Effector memory CD8-positive, alpha-beta T cell (primary cell): ENCODE data around the gene FOXK1.
"Not testable (repeated sequence)": the region's sequence is repeated elsewhere in the genome, so short reads cannot be mapped to it uniquely, and the experiment has no call there.

Experiments
- ATAC-seq: fragments of 150-1000 bp; cut with Tn5 transposase; replicated peaks from 2 replicates; pipeline ENCODE4 v1.10.0; 2021; ENCODE audit warnings: mild to moderate bottlenecking, moderate library complexity
- DNase-seq, 3 experiments: peaks; one replicate each; pipeline ENCODE4 v3.0.0; 2021
- H3K27ac Mint-ChIP-seq, 2 donors: one replicate each; pipeline ENCODE4 v1.8.0; 2022; ENCODE audit warnings: mild to moderate bottlenecking in 2 of 2, mixed read lengths in 2 of 2, moderate library complexity in 2 of 2
- H3K27me3 Mint-ChIP-seq, 2 donors: one replicate each; pipeline ENCODE4 v1.8.0; 2022; ENCODE audit warnings: mixed read lengths in 2 of 2
- H3K36me3 Mint-ChIP-seq: one replicate; pipeline ENCODE4 v1.8.0; 2022; ENCODE audit warnings: mild to moderate bottlenecking, moderate library complexity, mixed read lengths; ENCODE audit not compliant: insufficient read depth
- H3K4me1 Mint-ChIP-seq, 2 donors: one replicate each; pipeline ENCODE4 v1.8.0; 2022; ENCODE audit warnings: low read depth in 2 of 2, mixed read lengths in 2 of 2
- H3K4me3 Mint-ChIP-seq, 2 donors: one replicate each; pipeline ENCODE4 v1.8.0; 2022; ENCODE audit warnings: mild to moderate bottlenecking in 2 of 2, mixed read lengths in 2 of 2, moderate library complexity in 2 of 2
- H3K9me3 Mint-ChIP-seq, 2 donors: one replicate each; pipeline ENCODE4 v1.8.0; 2022; ENCODE audit warnings: mixed read lengths in 2 of 2

The FOXK1 gene

DNA sequence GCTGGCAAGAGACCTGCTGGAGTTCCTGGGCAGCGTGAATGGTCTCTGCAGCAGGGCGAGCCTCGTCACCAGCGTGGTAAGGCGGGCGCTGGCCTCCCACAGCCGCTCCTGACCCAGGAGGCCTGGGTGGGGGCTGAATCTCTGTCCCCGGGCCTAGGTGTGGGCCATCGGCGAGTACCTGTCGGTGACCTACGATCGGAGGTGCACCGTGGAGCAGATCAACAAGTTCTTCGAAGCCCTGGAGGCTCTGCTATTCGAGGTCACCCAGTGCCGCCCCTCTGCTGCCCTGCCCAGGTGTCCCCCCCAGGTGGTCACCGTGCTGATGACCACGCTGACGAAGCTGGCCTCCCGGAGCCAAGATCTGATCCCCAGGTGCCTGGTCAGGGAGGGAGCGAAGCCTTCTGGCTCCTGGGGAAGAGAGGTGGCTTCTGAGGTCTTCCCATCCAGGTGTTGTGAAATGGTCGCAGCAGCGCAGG lies 108.5 kb downstream of the FOXK1 start:
- H3K4me3 Mint-ChIP-seq, result no peak overlapping the region
- peaks cover 5 to 10% of the 10 kb centered on the region in 2 donors for H3K4me1 Mint-ChIP-seq
- peaks cover 38% of the 10 kb centered on the region for H3K36me3 Mint-ChIP-seq
- DNase-seq, result no peak
- no peaks in the 10 kb centered on the region for H3K27me3 Mint-ChIP-seq
- no peak for ATAC-seq
- H3K27ac Mint-ChIP-seq, result peak overlapping the region; percentile 9 to 49
- H3K9me3 Mint-ChIP-seq, result no peaks in the 10 kb centered on the region

DNA sequence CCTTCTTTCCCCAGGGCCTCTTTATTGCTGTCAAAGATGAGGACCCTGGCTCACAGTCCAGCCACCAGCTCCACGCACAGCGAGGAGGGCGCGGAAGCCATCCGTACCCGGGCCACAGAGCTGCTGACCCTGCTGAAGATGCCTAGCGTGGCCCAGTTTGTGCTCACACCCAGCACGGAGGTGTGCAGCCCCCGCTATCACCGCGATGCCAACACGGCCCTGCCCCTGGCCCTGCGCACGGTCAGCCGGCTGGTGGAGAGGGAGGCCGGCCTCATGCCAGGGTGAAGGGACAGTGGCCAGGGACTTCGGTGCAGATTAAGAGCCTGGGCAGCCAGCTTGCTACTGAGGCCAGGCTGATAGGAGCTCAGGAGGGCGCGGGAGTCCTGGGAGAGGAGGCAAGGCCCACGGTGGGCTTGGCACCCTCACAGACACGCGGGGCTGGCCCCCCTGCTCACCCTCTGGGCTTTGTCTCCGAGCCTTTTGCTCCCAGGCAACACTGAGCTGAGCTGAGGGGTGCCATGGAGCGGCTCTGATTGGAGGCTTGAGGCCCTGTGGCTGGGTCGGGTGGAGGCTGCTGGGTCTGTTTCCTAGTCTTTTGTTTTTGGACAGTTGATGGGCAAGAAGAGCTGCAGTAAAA lies 109.1 kb downstream of the FOXK1 start:
- H3K4me3 Mint-ChIP-seq, result peak overlapping the region; percentile 18 to 55
- H3K9me3 Mint-ChIP-seq, result no peaks in the 10 kb centered on the region
- DNase-seq, result no peak
- peak overlapping the region in 1 of 2 donors; percentile 49 for H3K27ac Mint-ChIP-seq
- H3K4me1 Mint-ChIP-seq, result peaks cover 5 to 10% of the 10 kb centered on the region in 2 donors
- H3K27me3 Mint-ChIP-seq, result no peaks in the 10 kb centered on the region
- no peak for ATAC-seq
- H3K36me3 Mint-ChIP-seq, result peaks cover 31% of the 10 kb centered on the region

DNA sequence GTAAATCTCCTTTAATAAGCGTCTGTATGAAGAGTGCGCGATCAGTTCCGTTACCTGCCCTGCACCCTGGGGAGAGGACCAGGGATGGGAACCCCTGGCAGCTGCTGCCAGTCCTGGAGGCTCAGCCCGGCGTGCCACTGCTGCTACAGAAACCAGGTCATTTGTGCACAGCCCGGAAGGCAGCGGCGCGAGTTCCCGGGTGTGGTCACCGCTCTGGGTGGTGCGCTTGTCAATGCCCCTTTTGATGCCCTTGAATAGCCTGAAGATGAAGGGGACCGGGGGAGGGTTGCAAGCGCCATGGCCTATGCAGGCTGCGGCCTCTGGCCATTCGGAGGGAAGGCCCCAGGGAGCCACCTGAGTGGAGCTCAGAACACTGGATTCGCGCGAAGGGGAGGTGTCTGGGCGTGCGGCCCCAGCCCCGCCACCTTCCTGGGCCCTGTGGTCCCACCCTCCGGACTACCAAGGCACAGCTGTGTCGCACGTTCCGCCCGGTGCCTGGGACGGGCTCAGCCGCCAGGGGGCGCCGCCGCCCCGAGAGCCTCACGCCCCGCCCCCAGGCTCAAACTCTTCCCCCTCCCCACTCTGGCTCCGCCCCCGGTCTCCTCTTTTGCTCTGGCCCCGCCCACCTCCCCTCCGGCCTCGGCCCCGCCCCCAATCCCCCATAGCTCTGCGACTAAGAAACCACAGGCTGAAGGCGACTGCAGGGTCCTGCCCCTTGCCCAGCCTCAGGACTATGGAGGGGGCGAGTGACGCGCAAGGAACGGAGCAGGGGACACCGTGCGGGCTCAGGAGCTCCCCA lies 109.8 kb downstream of the FOXK1 start:
- Mint-ChIP-seq H3K4me3 (peak overlapping the region; percentile 18 to 55), H3K27ac (peak overlapping the region in 1 of 2 donors; percentile 49), H3K36me3 (peaks cover 28% of the 10 kb centered on the region), H3K9me3 (no peaks in the 10 kb centered on the region), H3K27me3 (no peaks in the 10 kb centered on the region), H3K4me1 (peaks cover 5 to 10% of the 10 kb centered on the region in 2 donors)
- ATAC-seq (peak; percentile 83), DNase-seq (peak; percentile 65 to 80 (median 76))

DNA sequence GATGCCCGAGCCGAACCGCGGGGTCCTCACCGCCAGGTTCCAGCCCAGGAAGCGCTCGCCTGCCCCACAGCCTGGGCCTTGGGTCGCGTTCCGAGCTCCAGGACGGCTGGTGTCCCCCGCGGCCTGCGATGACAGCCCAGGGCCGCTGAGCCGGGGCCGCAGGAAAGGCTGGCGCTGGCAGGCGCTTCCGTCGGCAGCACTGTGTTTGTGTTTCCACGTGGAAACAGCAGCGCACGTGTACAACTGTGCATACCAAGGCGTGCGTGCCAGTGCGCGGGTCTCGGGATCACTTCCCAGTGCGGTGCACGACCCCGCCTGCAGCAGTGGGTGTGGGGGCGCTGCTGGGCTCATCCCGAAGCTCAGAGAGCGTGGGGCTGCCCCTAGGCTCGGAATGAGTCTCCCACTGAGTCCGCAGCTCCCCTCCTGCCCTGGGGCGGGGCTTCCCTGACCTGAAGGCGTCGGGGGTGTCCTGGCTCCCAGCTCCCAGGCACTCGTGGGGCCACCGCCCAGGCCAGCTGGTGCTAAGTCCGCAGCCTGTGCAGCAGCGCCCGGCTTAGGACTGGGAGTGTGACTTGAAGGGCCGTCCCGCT lies 110.5 kb downstream of the FOXK1 start:
- peak overlapping the region in 1 of 2 donors; percentile 55 for H3K4me3 Mint-ChIP-seq
- DNase-seq (no peak), ATAC-seq (no peak)
- H3K36me3 Mint-ChIP-seq, result peaks cover 32% of the 10 kb centered on the region
- H3K4me1 Mint-ChIP-seq, result peaks cover 5 to 10% of the 10 kb centered on the region in 2 donors
- no peaks in the 10 kb centered on the region for H3K27me3 Mint-ChIP-seq
- H3K27ac Mint-ChIP-seq, result no peak overlapping the region
- no peaks in the 10 kb centered on the region for H3K9me3 Mint-ChIP-seq

DNA sequence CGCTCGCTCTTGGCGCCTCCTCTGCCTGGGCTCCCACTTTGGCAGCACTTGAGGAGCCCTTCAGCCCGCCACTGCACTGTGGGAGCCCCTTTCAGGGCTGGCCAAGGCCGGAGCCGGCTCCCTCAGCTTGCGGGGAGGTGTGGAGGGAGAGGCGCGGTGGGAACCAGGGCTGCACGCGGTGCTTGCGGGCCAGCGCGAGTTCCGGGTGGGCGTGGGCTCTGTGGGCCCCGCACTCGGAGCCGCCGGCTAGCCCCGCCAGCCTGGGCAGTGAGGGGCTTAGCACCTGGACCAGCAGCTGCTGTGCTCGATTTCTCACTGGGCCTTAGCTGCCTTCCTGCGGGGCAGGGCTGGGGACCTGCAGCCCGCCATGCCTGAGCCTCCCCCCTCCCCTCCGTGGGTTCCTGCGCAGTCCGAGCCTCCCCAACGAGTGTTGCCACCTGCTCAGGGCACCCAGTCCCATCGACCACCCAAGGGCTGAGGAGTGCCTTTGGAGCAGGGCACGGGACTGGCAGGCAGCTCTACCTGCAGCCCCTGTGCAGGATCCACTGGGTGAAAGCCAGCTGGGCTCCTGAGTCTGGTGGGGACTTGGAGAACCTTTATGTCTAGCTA lies 111.4 kb downstream of the FOXK1 start:
- Mint-ChIP-seq H3K36me3 (peaks cover 27% of the 10 kb centered on the region), H3K4me1 (peaks cover 5 to 10% of the 10 kb centered on the region in 2 donors)
- H3K4me3 Mint-ChIP-seq, H3K9me3 Mint-ChIP-seq, ATAC-seq, DNase-seq, H3K27me3 Mint-ChIP-seq, H3K27ac Mint-ChIP-seq: not testable (repeated sequence)

DNA sequence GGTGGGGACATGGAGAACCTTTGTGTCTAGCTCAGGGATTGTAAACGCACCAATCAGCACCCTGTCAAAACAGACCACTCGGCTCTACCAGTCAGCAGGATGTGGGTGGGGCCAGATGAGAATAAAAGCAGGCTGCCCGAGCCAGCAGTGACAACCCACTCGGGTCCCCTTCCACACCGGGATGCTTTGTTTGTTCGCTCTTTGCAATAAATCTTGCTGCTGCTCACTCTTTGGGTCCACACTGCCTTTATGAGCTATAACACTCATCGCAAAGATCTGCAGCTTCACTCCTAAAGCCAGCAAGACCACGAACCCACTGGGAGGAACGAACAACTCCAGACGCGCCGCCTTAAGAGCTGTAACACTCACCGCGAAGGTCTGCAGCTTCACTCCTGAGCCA lies 112.1 kb downstream of the FOXK1 start:
- not testable (repeated sequence) for H3K9me3 Mint-ChIP-seq, DNase-seq, ATAC-seq, H3K27me3 Mint-ChIP-seq
- peaks cover 5 to 10% of the 10 kb centered on the region in 2 donors for H3K4me1 Mint-ChIP-seq
- H3K36me3 Mint-ChIP-seq, result peaks cover 23% of the 10 kb centered on the region
- H3K4me3 Mint-ChIP-seq, result peak overlapping the region in 1 of 2 donors; percentile 34
- H3K27ac Mint-ChIP-seq, result peak overlapping the region in 1 of 2 donors; percentile 38

DNA sequence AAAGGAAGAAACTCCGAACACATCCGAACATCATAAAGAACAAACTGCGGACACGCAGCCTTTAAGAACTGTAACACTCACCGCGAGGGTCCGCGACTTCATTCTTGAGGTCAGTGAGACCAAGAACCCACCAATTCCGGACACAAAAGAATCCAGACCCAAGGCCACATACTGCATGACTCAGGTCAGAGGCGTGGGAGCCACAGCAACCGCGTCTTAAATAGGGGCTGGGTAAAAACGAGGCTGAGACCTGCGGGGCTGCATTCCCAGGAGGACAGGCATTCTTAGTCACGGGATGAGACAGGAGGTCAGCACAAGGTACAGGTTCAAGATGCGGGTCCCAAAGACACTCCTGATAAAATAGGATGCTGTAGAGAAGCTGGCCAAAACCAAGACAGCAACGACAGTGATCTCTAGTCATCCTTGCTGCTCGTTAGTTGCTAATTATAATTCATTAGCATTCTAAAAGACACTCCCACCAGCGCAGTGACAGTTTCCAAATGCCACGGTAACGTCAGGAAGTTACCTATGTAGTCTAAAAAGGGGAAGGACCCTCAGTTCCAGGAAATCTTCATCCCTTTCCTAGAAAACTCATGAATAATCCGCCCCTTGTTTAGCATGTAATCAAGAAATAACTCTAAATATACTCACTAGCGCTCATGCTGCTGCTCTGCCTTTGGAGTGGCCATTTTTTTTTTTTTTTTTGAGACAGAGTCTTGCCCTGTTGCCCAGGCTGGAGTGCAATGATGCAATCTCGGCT lies 112.7 kb downstream of the FOXK1 start:
- Mint-ChIP-seq H3K4me3 (peak overlapping the region in 1 of 2 donors; percentile 34), H3K27me3 (no peaks in the 10 kb centered on the region), H3K36me3 (peaks cover 21% of the 10 kb centered on the region), H3K27ac (peak overlapping the region in 1 of 2 donors; percentile 38), H3K9me3 (no peaks in the 10 kb centered on the region), H3K4me1 (peaks cover 5 to 10% of the 10 kb centered on the region in 2 donors)
- DNase-seq (no peak), ATAC-seq (no peak)

DNA sequence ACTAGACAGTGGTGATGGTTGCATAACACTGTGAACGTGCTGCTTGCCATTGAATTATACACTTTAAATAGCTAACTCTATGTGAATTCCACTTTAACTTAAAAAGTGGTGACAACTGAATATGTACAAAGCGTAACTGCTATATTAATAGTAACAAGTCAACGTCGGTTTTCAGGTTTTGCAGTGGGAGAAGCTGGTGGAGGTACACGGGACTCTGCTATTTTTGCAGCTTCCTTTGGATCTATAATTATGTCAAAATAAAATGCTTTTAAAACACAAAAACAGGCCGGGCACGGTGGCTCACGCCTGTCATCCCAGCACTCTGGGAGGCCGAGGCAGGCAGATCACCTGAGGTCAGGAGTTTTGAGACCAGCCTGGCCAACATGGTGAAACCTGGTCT lies 114.4 kb downstream of the FOXK1 start:
- H3K27ac Mint-ChIP-seq, result no peak overlapping the region
- no peaks in the 10 kb centered on the region for H3K27me3 Mint-ChIP-seq
- H3K9me3 Mint-ChIP-seq, result no peaks in the 10 kb centered on the region
- ATAC-seq (no peak), DNase-seq (no peak)
- H3K36me3 Mint-ChIP-seq, result peaks cover 11% of the 10 kb centered on the region
- H3K4me1 Mint-ChIP-seq, result peaks cover 3 to 5% of the 10 kb centered on the region in 2 donors
- H3K4me3 Mint-ChIP-seq, result no peak overlapping the region

DNA sequence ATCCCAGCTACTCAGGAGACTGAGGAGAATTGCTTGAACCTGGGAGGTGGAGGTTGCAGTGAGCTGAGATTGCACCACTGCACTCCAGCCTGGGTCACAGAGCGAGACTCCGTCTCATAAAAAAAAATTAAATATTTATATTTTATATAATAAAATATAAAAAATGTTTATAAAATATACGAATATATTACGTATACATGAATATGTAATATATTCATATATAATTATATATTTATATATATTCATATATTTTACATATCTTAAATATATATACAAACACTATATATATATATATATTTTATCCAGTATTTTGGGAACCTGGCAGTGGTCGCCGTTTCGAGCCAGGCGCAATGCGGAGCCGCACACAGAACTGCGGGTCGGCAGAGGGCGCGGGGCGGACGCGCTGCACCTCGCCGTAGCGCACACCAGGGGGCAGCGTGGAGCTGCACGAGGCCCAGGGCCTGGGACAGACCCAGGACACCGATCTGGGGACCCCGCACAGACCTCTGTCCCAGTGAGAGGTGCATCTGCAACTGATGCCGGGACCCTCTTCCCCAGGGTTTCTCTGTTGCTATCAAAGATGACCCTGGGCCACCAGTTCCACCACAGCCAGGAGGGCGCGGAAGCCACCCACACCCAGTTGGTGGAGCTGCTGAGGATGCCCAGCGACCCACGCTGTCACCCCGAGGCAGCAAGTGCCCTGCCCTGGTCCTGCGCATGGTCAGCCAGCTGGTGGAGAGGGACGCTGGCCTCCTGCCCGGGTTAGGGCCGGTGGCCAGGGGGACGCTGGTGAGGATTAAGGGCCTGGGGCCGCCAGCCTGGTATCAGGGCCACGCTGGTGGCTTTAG lies 116.0 kb downstream of the FOXK1 start:
- ATAC-seq (peak; percentile 92), DNase-seq (peak; percentile 43 to 70 (median 64))
- Mint-ChIP-seq H3K4me1 (peaks cover 0 to 3% of the 10 kb centered on the region in 2 donors), H3K36me3 (peaks cover 5% of the 10 kb centered on the region), H3K27me3 (no peaks in the 10 kb centered on the region), H3K27ac (no peak overlapping the region), H3K9me3 (no peaks in the 10 kb centered on the region), H3K4me3 (no peak overlapping the region)

DNA sequence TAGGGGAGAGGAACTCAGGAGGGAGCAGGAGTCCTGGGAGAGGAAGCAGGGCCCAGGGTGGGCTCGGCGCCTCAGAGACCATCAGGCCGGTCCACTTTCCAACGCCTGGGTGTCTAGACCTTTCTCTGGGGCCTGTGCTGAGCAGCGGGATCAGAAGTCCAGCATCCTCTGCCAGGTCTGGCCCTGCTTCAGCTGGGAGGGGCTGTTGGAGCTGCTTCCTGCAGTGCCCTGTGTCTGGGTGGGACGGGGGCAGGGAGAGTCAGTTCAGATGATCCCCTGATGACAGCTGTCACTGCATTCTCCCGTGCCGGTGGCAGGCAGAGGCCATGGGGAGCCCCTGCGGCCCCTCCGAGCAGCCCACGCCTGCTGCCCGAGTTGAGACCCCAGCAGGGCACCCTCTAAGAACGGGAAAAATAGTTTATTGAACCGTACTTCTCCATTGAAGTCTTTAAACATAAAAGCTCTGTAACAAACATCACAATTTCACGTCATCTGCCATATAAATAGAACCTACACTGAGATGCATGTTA lies 116.7 kb downstream of the FOXK1 start:
- Mint-ChIP-seq H3K4me1 (peaks cover 0 to 3% of the 10 kb centered on the region in 2 donors), H3K9me3 (no peaks in the 10 kb centered on the region), H3K27ac (no peak overlapping the region), H3K27me3 (no peaks in the 10 kb centered on the region), H3K36me3 (peaks cover 5% of the 10 kb centered on the region), H3K4me3 (no peak overlapping the region)
- no peak for DNase-seq
- ATAC-seq, result no peak

DNA sequence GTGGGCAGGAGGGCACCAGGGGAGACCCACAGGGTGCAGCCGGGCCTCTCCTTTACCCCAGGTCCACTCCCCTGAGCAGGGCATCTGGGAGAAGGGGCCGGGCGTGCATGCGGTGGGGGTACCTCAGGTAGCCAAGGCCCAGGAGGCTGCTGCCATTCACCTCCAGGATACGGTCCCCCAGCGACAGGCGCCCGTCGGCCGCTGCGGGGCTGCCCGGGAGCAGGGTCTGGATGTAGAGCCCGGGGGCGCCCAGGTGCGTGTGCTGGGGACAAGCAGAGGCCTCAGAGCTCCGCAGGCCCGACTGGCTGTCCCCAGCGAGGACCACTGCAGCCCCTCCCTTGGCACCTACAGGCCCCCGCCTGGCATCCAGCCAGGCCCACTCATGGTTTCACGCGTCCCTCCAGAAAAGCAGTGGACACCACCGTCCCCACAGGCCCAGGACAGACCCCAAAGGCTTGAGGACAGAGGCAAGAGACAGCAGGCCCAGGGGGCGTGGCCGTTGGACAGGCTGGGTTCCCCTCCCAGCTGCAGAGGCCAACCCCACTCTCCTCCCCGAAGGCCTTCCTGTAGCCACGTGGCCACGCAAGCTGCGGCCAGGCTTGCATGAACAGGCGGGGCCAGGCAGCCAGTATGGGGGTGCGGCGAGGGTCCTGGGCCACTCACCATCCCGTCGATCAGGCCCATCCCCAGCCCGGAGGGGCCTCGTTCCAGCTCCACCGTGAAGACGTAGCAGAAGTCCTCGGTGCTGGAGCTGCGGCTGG lies 117.6 kb downstream of the FOXK1 start:
- no peaks in the 10 kb centered on the region for H3K4me1 Mint-ChIP-seq
- no peak for DNase-seq
- no peak overlapping the region for H3K4me3 Mint-ChIP-seq
- peaks cover 5% of the 10 kb centered on the region for H3K36me3 Mint-ChIP-seq
- ATAC-seq, result no peak
- H3K27me3 Mint-ChIP-seq, result no peaks in the 10 kb centered on the region
- H3K27ac Mint-ChIP-seq, result no peak overlapping the region
- no peaks in the 10 kb centered on the region for H3K9me3 Mint-ChIP-seq
